HepG2 (cell line): Measurements from ENCODE around the gene ABCC1. TPM values are rescaled to one million over a fixed set of nuclear protein-coding genes. Genes with fewer than 3 reads are reported as not detected.
"Not testable (repeated sequence)": the region's sequence is repeated elsewhere in the genome, so short reads cannot be mapped to it uniquely, and the experiment has no call there.

Experiments
- ATAC-seq: fragments of 200-7000 bp; cut with Tn5 transposase; 3 replicates; pipeline ENCODE4 v1.9.1; 2020; ENCODE audit warnings: mild to moderate bottlenecking, moderate library complexity
- BruUV-seq: library from RNA; stranded (reverse); fragments of 400-500 nt; replicated peaks from 2 replicates; lab custom pipeline; 2021; lab: Mats Ljungman, UMichigan
- CTCF ChIA-PET: fragments of 300-600 bp; formaldehyde crosslinking; extraction: SDS; loops from one replicate; lab custom pipeline; 2021; ENCODE audit warnings: low total read pairs, inconsistent platforms, low intra/inter-chr PET ratio; lab: Yijun Ruan, JAX
- POLR2A ChIA-PET: fragments of 350-600 bp; sonication (Branson Sonifier 250); formaldehyde crosslinking; loops from one replicate; lab custom pipeline; 2020; ENCODE audit warnings: antibody characterized with exemption, inconsistent platforms; lab: Yijun Ruan, JAX
- DNase-seq: peaks from one replicate; pipeline ENCODE4 v3.0.0-alpha.2; 2015; ENCODE audit warnings: low spot score
- FAIRE-seq: peaks from 3 replicates; lab custom pipeline; 2011; peaks lifted over from hg19 to GRCh38; lab: Jason Lieb, UNC
- H2AFZ ChIP-seq: one replicate; pipeline ENCODE4 v1.6.1; 2011; ENCODE audit warnings: low read length, inconsistent platforms
- H3K27ac ChIP-seq: fragments of 300-600 bp; 3 replicates; pipeline ENCODE4 v1.8.0; 2011; ENCODE audit warnings: mixed run types, mild to moderate bottlenecking, mixed read lengths, low read length, inconsistent platforms; ENCODE audit not compliant: insufficient read depth; ENCODE audit errors: extremely low read length
- H3K27me3 ChIP-seq, 2 experiments: fragments of 200-600 bp in 1 of 2; 2 replicates in 1 of 2; 3 replicates in 1 of 2; pipeline versions ENCODE4 v1.6.0 to v1.8.0; 2011; ENCODE audit warnings: low read length in 2 of 2, mild to moderate bottlenecking in 2 of 2, moderate library complexity in 2 of 2, inconsistent platforms in 1 of 2; ENCODE audit not compliant: insufficient read depth in 2 of 2, control insufficient read depth in 1 of 2
- H3K36me3 ChIP-seq, 2 experiments: fragments of 200-600 bp in 1 of 2; replicated peaks in 1 of 2; 2 replicates in 1 of 2; 3 replicates in 1 of 2; pipeline versions ENCODE4 v1.5.1 to v1.8.0; 2011; ENCODE audit warnings: low read length in 2 of 2, inconsistent platforms in 1 of 2; ENCODE audit not compliant: insufficient read depth in 2 of 2, control insufficient read depth in 1 of 2
- H3K4me1 ChIP-seq: 2 replicates; pipeline ENCODE4 v1.5.1; 2012; ENCODE audit warnings: low read length, inconsistent platforms; ENCODE audit not compliant: insufficient read depth
- H3K4me2 ChIP-seq: 2 replicates; pipeline ENCODE4 v1.6.0; 2011; ENCODE audit warnings: low read depth, low read length, inconsistent platforms
- H3K4me3 ChIP-seq, 3 experiments: fragments of 200-600 bp in 1 of 3; sonication (generic), shearing (Covaris generic) in 1 of 3; replicated peaks in 1 of 3; 2 replicates each; pipeline ENCODE4 v1.5.1; 2011 to 2016; ENCODE audit warnings: low read length in 3 of 3, inconsistent platforms in 2 of 3, low read depth in 2 of 3, mild to moderate bottlenecking in 2 of 3, control low read depth in 1 of 3, mixed read lengths in 1 of 3; ENCODE audit not compliant: insufficient read depth in 1 of 3
- H3K79me2 ChIP-seq: one replicate; pipeline ENCODE4 v1.6.1; 2011; ENCODE audit warnings: low read length, inconsistent platforms; ENCODE audit not compliant: insufficient read depth
- H3K9ac ChIP-seq: 2 replicates; pipeline ENCODE4 v1.6.0; 2011; ENCODE audit warnings: mild to moderate bottlenecking, low read depth, low read length, inconsistent platforms; ENCODE audit not compliant: insufficient read depth
- H3K9me3 ChIP-seq: 2 replicates; pipeline ENCODE4 v1.5.1; 2012; ENCODE audit warnings: mild to moderate bottlenecking, low read length
- H4K20me1 ChIP-seq: 2 replicates; pipeline ENCODE4 v1.6.0; 2011; ENCODE audit warnings: inconsistent platforms, mild to moderate bottlenecking, low read length, moderate library complexity; ENCODE audit not compliant: insufficient read depth
- ASH2L ChIP-seq: fragments of 300-600, 200-600 bp; sonication (generic); IDR thresholded peaks from 2 replicates; pipeline ENCODE4 v1.7.0; 2017; ENCODE audit warnings: low read depth, mild to moderate bottlenecking, moderate library complexity, mixed read lengths, low read length; ENCODE audit not compliant: insufficient read length
- MAZ ChIP-seq, 2 experiments: sonication (generic) in 1 of 2; formaldehyde crosslinking in 1 of 2; IDR thresholded peaks; 2 replicates each; pipeline versions ENCODE4 v1.5.0 to v1.6.1; 2012 to 2020; ENCODE audit warnings: low read depth in 2 of 2, mild to moderate bottlenecking in 2 of 2, borderline replicate concordance in 1 of 2, improper control_type of control experiment in 1 of 2, low read length in 1 of 2, missing genetic modification reagents in 1 of 2, moderate library complexity in 1 of 2
- MEIS2 ChIP-seq: sonication (generic); formaldehyde crosslinking; IDR thresholded peaks from 2 replicates; pipeline ENCODE4 v1.9.0; 2021; ENCODE audit warnings: mild to moderate bottlenecking, missing genetic modification reagents
- TAF15 ChIP-seq: fragments of 200-400 bp; formaldehyde crosslinking; IDR thresholded peaks from one replicate; pipeline ENCODE4 v1.6.1; 2018; ENCODE audit warnings: mild to moderate bottlenecking, low read depth, low read length; ENCODE audit not compliant: poor library complexity, severe bottlenecking
- ZMYM3 ChIP-seq: sonication (generic); formaldehyde crosslinking; IDR thresholded peaks from 2 replicates; pipeline ENCODE4 v1.5.1; 2020; ENCODE audit warnings: mild to moderate bottlenecking, missing genetic modification reagents
- ZNF768 ChIP-seq: sonication (generic); formaldehyde crosslinking; IDR thresholded peaks from 2 replicates; pipeline ENCODE4 v1.4.0; 2020; ENCODE audit warnings: missing genetic modification reagents
- WGBS: methylation state at CpG from one replicate; pipeline ENCODE4 v1.1.6; 2017; ENCODE audit warnings: low lambda C conversion rate; 5-methylcytosine and 5-hydroxymethylcytosine counted together
- in situ Hi-C: cut with HindIII; loops from 2 replicates; pipeline ENCODE4 v1.10.0; 2017; ENCODE audit warnings: low pct_unique_long_range_greater_than_20kb; ENCODE audit not compliant: extremely low pct_ligation_motif_present
- intact Hi-C: fragments of 100-400 bp; cut with micrococcal nuclease; formaldehyde crosslinking; loops from one replicate; pipeline ENCODE4 v1.10.0; 2022; ENCODE audit not compliant: unreplicated experiment
- polyA plus RNA-seq, 8 experiments: library from polyadenylated mRNA; depleted of rRNA in 3 of 8; stranded (reverse) in 7 of 8; unstranded in 1 of 8; fragments of >200 nt; fragmentation: Illumina TruSeq in 4 of 8; extraction: Trizol in 4 of 8; gene quantifications; 2 replicates each; pipeline versions ENCODE4 v1.2.1 to v1.2.3, GENCODE V29; 2011 to 2016; ENCODE audit warnings: low read depth in 4 of 8, missing spikeins in 1 of 8, mixed read lengths in 1 of 8; ENCODE audit not compliant: insufficient read depth in 1 of 8
- total RNA-seq, 5 experiments: library from RNA; depleted of rRNA; stranded (reverse); fragments of >200 nt; fragmentation: Illumina TruSeq; extraction: Trizol; gene quantifications; 2 replicates each; pipeline ENCODE4 v1.2.3, GENCODE V29; 2016; ENCODE audit warnings: low read depth in 1 of 5

The ABCC1 gene
- total and polyA plus RNA-seq, 2 of the 13 experiments (the other 11 are each of a cell fraction or from before 2014, with no cell fraction given): 13.0 to 30.6 TPM

- H3K4me1 ChIP-seq: peaks cover 11% of the 10 kb centered on the region; the same call in 1 of the 2 replicates
- H3K27ac ChIP-seq, FAIRE-seq, H3K79me2 ChIP-seq, DNase-seq, H3K9me3 ChIP-seq, H3K27me3 ChIP-seq, POLR2A ChIA-PET, ATAC-seq, H3K4me2 ChIP-seq, BruUV-seq, H4K20me1 ChIP-seq, CTCF ChIA-PET, H3K9ac ChIP-seq, H3K36me3 ChIP-seq, H2AFZ ChIP-seq, H3K4me3 ChIP-seq, intact Hi-C loops, in situ Hi-C loops: not testable (repeated sequence)
- WGBS: 39% methylated on average over 3 of the region's 3 CpGs
- peak; percentile 63; the same call in 1 of the 2 replicates for TF ChIP-seq ZMYM3
Observed at GRCh38 chr16:15918314-15918713, 31.1 kb upstream of the ABCC1 start.

GRCh38 chr16:15919331-15919730, 30.1 kb upstream of the ABCC1 start:
- no peak for TF ChIP-seq ASH2L
- no peak for TF ChIP-seq TAF15
- TF ChIP-seq MAZ (IDR thresholded peaks at IDR 0.05; ENCODE audit: borderline replicate concordance, low read depth, low read length): no peak
- no peak for TF ChIP-seq MAZ (CRISPR knock-in tag; IDR thresholded peaks at IDR 0.05; ENCODE audit: low read depth)
- no peak for TF ChIP-seq MEIS2 (CRISPR knock-in tag)
- TF ChIP-seq ZNF768 (CRISPR knock-in tag): no peak
- 60% methylated on average over 6 of the region's 6 CpGs for WGBS
- in situ Hi-C loops (no loop called here), intact Hi-C loops (no loop called here)
- no TSS peak for BruUV-seq
- no peaks in the 10 kb centered on the region for H3K36me3 ChIP-seq
- ChIA-PET CTCF (no interaction called here), POLR2A (no interaction called here)
- peaks cover 11% of the 10 kb centered on the region; the same call in 1 of the 2 replicates for H3K4me1 ChIP-seq
- H3K79me2 ChIP-seq: no peaks in the 10 kb centered on the region
- H3K27me3 ChIP-seq: no peaks in the 10 kb centered on the region
- H2AFZ ChIP-seq: no peak overlapping the region
- FAIRE-seq: no peak
- no peak for DNase-seq
- no peaks in the 10 kb centered on the region for H3K9me3 ChIP-seq
- no peak overlapping the region for H3K9ac ChIP-seq
- no peak overlapping the region for H3K4me2 ChIP-seq
- no peaks in the 10 kb centered on the region for H4K20me1 ChIP-seq
- no peak for ATAC-seq
- no peak overlapping the region for H3K4me3 ChIP-seq
- H3K27ac ChIP-seq: no peak overlapping the region
